ENCODE results near the gene GSTCD. TPM values are rescaled to one million over a fixed set of nuclear protein-coding genes. Genes with fewer than 3 reads are reported as not detected.

Gene GSTCD
- total and polyA plus RNA-seq, 2 experiments from 2014 or later = 11.3 to 39.1 TPM

DNA sequence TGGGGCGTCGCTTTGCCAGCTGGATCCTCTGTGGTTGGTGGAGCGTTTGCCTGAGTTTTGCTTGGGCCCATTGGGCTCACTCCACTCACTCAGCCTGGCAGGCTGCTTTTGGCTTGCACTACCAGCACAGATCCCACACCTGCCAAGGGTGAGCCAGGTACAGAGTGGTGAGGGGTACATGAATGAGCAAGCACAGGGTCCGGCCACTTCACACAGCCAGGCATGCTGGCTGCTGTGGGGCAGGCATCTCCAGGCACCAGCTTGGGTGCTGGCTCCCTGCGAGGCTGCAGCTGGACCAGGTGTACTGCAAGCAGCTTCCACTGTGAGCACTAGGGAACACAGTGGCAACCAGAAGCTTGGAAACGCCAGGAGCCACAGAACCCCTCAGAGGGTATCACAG is 126.6 kb downstream of the GSTCD start:
- no peaks in the 10 kb centered on the region for H3K27me3 ChIP-seq (ENCODE audit: insufficient read depth)
- H3K36me3 ChIP-seq (ENCODE audit: insufficient read depth) = peaks cover 7% of the 10 kb centered on the region; the same call in 1 of the 2 replicates
- H3K9me2 ChIP-seq (ENCODE audit: insufficient read depth) = no peaks in the 10 kb centered on the region
- no peak overlapping the region for H3K4me2 ChIP-seq
- Mint-ChIP-seq H3K27ac (no peak overlapping the region), H3K9me3 (no peaks in the 10 kb centered on the region), H3K4me1 (no peaks in the 10 kb centered on the region; the same call in 2 of the 3 replicates), H3K27me3 (ENCODE audit: insufficient read depth, low read depth, poor library complexity) (peaks cover 5% of the 10 kb centered on the region), H3K4me3 (no peak overlapping the region), H3K36me3 (ENCODE audit: low read depth) (peaks cover 27% of the 10 kb centered on the region)
- TF ChIP-seq EZH2phosphoT487 (IDR thresholded peaks at IDR 0.05; ENCODE audit: unreplicated experiment) = no peak
- TF ChIP-seq EZH2 (IDR thresholded peaks at IDR 0.05; ENCODE audit: low read depth, unreplicated experiment) = no peak
- TF ChIP-seq, protein P1, sequence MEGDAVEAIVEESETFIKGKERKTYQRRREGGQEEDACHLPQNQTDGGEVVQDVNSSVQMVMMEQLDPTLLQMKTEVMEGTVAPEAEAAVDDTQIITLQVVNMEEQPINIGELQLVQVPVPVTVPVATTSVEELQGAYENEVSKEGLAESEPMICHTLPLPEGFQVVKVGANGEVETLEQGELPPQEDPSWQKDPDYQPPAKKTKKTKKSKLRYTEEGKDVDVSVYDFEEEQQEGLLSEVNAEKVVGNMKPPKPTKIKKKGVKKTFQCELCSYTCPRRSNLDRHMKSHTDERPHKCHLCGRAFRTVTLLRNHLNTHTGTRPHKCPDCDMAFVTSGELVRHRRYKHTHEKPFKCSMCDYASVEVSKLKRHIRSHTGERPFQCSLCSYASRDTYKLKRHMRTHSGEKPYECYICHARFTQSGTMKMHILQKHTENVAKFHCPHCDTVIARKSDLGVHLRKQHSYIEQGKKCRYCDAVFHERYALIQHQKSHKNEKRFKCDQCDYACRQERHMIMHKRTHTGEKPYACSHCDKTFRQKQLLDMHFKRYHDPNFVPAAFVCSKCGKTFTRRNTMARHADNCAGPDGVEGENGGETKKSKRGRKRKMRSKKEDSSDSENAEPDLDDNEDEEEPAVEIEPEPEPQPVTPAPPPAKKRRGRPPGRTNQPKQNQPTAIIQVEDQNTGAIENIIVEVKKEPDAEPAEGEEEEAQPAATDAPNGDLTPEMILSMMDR (conservative IDR thresholded peaks at IDR 0.05; ENCODE audit: low read depth in 2 of 2) = no peak
- TF ChIP-seq, protein P2, sequence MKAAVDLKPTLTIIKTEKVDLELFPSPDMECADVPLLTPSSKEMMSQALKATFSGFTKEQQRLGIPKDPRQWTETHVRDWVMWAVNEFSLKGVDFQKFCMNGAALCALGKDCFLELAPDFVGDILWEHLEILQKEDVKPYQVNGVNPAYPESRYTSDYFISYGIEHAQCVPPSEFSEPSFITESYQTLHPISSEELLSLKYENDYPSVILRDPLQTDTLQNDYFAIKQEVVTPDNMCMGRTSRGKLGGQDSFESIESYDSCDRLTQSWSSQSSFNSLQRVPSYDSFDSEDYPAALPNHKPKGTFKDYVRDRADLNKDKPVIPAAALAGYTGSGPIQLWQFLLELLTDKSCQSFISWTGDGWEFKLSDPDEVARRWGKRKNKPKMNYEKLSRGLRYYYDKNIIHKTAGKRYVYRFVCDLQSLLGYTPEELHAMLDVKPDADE (IDR thresholded peaks at IDR 0.05) = no peak
- TF ChIP-seq NANOG (IDR thresholded peaks at IDR 0.05; ENCODE audit: borderline replicate concordance) = no peak
- TF ChIP-seq, protein P3, sequence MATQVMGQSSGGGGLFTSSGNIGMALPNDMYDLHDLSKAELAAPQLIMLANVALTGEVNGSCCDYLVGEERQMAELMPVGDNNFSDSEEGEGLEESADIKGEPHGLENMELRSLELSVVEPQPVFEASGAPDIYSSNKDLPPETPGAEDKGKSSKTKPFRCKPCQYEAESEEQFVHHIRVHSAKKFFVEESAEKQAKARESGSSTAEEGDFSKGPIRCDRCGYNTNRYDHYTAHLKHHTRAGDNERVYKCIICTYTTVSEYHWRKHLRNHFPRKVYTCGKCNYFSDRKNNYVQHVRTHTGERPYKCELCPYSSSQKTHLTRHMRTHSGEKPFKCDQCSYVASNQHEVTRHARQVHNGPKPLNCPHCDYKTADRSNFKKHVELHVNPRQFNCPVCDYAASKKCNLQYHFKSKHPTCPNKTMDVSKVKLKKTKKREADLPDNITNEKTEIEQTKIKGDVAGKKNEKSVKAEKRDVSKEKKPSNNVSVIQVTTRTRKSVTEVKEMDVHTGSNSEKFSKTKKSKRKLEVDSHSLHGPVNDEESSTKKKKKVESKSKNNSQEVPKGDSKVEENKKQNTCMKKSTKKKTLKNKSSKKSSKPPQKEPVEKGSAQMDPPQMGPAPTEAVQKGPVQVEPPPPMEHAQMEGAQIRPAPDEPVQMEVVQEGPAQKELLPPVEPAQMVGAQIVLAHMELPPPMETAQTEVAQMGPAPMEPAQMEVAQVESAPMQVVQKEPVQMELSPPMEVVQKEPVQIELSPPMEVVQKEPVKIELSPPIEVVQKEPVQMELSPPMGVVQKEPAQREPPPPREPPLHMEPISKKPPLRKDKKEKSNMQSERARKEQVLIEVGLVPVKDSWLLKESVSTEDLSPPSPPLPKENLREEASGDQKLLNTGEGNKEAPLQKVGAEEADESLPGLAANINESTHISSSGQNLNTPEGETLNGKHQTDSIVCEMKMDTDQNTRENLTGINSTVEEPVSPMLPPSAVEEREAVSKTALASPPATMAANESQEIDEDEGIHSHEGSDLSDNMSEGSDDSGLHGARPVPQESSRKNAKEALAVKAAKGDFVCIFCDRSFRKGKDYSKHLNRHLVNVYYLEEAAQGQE (IDR thresholded peaks at IDR 0.05; ENCODE audit: unreplicated experiment) = no peak
- TF ChIP-seq CREB1 (CRISPR knock-in tag; IDR thresholded peaks at IDR 0.05; ENCODE audit: low read depth) = no peak
- no peak for TF ChIP-seq POLR2AphosphoS5 (IDR thresholded peaks at IDR 0.05; ENCODE audit: low read depth)
- no peak for TF ChIP-seq STAT1 (IDR thresholded peaks at IDR 0.05; ENCODE audit: unreplicated experiment)
- TF ChIP-seq ZNF331 (CRISPR knock-in tag; IDR thresholded peaks at IDR 0.05; ENCODE audit: low read depth) = no peak
- no peak for TF ChIP-seq JUNB (IDR thresholded peaks at IDR 0.05; ENCODE audit: unreplicated experiment)
- TF ChIP-seq, protein P4, sequence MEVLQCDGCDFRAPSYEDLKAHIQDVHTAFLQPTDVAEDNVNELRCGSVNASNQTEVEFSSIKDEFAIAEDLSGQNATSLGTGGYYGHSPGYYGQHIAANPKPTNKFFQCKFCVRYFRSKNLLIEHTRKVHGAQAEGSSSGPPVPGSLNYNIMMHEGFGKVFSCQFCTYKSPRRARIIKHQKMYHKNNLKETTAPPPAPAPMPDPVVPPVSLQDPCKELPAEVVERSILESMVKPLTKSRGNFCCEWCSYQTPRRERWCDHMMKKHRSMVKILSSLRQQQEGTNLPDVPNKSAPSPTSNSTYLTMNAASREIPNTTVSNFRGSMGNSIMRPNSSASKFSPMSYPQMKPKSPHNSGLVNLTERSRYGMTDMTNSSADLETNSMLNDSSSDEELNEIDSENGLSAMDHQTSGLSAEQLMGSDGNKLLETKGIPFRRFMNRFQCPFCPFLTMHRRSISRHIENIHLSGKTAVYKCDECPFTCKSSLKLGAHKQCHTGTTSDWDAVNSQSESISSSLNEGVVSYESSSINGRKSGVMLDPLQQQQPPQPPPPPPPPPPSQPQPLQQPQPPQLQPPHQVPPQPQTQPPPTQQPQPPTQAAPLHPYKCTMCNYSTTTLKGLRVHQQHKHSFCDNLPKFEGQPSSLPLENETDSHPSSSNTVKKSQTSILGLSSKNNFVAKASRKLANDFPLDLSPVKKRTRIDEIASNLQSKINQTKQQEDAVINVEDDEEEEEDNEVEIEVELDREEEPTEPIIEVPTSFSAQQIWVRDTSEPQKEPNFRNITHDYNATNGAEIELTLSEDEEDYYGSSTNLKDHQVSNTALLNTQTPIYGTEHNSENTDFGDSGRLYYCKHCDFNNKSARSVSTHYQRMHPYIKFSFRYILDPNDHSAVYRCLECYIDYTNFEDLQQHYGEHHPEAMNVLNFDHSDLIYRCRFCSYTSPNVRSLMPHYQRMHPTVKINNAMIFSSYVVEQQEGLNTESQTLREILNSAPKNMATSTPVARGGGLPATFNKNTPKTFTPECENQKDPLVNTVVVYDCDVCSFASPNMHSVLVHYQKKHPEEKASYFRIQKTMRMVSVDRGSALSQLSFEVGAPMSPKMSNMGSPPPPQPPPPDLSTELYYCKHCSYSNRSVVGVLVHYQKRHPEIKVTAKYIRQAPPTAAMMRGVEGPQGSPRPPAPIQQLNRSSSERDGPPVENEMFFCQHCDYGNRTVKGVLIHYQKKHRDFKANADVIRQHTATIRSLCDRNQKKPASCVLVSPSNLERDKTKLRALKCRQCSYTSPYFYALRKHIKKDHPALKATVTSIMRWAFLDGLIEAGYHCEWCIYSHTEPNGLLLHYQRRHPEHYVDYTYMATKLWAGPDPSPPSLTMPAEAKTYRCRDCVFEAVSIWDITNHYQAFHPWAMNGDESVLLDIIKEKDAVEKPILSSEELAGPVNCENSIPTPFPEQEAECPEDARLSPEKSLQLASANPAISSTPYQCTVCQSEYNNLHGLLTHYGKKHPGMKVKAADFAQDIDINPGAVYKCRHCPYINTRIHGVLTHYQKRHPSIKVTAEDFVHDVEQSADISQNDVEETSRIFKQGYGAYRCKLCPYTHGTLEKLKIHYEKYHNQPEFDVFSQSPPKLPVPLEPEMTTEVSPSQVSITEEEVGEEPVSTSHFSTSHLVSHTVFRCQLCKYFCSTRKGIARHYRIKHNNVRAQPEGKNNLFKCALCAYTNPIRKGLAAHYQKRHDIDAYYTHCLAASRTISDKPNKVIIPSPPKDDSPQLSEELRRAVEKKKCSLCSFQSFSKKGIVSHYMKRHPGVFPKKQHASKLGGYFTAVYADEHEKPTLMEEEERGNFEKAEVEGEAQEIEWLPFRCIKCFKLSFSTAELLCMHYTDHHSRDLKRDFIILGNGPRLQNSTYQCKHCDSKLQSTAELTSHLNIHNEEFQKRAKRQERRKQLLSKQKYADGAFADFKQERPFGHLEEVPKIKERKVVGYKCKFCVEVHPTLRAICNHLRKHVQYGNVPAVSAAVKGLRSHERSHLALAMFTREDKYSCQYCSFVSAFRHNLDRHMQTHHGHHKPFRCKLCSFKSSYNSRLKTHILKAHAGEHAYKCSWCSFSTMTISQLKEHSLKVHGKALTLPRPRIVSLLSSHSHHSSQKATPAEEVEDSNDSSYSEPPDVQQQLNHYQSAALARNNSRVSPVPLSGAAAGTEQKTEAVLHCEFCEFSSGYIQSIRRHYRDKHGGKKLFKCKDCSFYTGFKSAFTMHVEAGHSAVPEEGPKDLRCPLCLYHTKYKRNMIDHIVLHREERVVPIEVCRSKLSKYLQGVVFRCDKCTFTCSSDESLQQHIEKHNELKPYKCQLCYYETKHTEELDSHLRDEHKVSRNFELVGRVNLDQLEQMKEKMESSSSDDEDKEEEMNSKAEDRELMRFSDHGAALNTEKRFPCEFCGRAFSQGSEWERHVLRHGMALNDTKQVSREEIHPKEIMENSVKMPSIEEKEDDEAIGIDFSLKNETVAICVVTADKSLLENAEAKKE (CRISPR knock-in tag; IDR thresholded peaks at IDR 0.05) = no peak
- no peak for TF ChIP-seq ZNF114 (CRISPR knock-in tag; IDR thresholded peaks at IDR 0.05)
- H4K20me1 ChIP-seq (replicated peaks; ENCODE audit: insufficient read depth) = no peaks in the 10 kb centered on the region
- H2AFZ ChIP-seq = no peak overlapping the region
- H3K4me1 ChIP-seq (ENCODE audit: insufficient read depth) = no peaks in the 10 kb centered on the region
- no peak for DNase-seq (ENCODE audit: low spot score)
- H3K4me3 ChIP-seq = no peak overlapping the region
- H3K27ac ChIP-seq (ENCODE audit: low read depth) = no peak overlapping the region
- no peaks in the 10 kb centered on the region for H3F3A ChIP-seq (replicated peaks; ENCODE audit: low read depth)
- no peaks in the 10 kb centered on the region for H3K79me2 ChIP-seq (replicated peaks; ENCODE audit: insufficient read depth)
- ATAC-seq = peak; percentile 30; the same call in 1 of the 3 replicates

Data from GM23338 (cell line).